Esophagus mucosa (tissue), 1 donor: ENCODE data around the gene PSMD1. TPM values are rescaled to one million over a fixed set of nuclear protein-coding genes. Genes with fewer than 3 reads are reported as not detected.
"Not testable (repeated sequence)": the region's sequence is repeated elsewhere in the genome, so short reads cannot be mapped to it uniquely, and the experiment has no call there.

Experiments
- ATAC-seq: fragments of 200-7000 bp; cut with Tn5 transposase; one replicate; pipeline ENCODE4 v1.9.1; 2020
- total RNA-seq: library from RNA; stranded (reverse); gene quantifications from one replicate; pipeline ENCODE4 v1.2.4, GENCODE V29; 2023
- donor health status: DM: yes; HTN: yes; CAD: no.

Gene PSMD1
- total RNA-seq, 1 donor from 2014 or later: 84.0 TPM

GRCh38 chr2:231058761-231059550, 2.3 kb downstream of the PSMD1 start:
- no peak for ATAC-seq

DNA sequence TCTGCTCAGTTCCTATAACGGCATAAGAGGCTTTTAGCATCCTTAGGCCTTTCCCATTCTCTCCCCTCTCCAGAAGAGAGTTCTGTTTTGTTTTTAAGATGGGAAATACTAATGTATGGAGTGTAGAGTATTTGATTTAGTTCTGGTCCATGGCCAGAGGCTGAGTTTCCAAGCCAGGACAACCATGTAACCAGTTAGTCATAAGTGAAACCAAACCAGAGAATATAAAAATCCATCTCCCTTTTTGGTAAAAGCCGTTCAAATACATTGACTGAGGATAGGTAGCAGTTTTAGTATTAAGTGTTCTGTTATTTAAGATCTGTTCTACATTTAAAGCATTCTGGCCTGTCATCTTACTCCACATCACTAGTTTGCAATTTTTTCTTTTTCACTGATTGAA, 3.1 kb downstream of the PSMD1 start:
- ATAC-seq: no peak

GRCh38 chr2:231062776-231063175, 6.1 kb downstream of the PSMD1 start:
- peak; percentile 80 for ATAC-seq

DNA sequence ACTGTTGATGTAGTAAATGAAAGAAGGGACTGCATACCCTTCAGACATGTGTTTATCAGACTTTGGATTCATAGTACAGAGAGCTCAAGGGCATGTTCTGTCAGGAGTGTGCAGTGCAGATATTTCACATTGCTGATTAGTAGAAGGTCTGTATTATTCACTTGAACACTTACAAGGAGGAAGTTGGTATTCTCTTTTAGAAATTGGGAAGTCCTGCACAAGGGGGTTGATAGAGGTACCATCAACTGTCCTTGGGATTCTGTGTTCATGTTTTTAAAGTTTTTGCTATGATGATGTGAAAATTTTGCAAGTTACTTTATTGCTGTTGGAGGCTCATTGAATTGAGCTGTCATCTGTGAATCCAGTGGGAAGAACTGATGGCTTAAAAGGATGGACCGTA, 6.7 kb downstream of the PSMD1 start:
- ATAC-seq: no peak

DNA sequence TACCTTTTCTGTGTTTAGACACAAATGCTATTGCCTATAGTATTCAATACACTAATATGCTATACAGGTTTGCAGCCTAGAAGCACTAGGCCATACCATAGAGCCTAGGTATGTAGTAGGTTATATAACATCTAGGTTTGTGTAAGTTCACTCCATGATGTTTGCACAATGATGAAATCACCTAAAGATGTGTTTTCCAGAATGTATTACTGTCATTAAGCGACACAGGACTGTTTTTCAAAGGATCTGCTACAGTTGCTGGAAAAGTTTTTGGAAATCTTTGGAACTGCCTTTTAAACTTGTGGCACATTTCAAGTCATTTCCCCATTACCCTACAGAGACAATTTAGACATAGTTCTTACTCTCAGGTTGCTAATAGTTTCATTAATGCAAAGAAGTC, 9.3 kb downstream of the PSMD1 start:
- ATAC-seq: no peak

- ATAC-seq: not testable (repeated sequence)
Observed at GRCh38 chr2:231067531-231067930, 10.9 kb downstream of the PSMD1 start.

- ATAC-seq: peak; percentile 47
Observed at GRCh38 chr2:231068525-231069222, 12.0 kb downstream of the PSMD1 start.

DNA sequence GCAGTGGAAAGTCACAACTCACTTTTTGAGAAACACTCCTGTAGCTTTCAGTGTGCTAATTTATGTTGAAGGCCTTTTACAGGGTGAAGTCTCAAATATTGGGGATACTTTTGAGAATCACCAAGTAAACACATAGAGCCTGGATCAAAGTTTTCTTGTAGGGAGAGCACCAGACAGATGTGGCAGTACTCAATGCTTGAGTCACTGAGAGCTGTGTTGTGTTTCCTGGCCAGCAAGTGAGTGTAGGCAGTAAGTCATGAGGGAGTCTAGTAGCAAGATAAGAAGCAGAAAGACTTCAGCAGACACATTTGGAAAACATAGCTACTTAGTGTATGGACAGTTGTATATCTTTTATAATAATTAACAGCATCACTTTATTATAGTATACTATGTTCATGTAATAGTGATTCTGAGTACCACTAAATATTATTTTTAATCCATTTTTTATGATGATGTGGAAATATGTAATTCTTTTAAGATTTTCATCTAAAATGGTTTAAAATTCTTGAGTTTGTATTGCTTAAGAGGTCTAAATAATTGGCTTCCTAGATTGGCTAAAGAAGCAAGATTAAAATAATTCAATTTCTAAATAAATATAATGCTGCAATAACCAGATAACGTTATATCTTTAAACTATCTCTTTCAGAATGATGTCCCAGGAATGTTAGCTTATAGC, 12.8 kb downstream of the PSMD1 start:
- ATAC-seq: no peak

DNA sequence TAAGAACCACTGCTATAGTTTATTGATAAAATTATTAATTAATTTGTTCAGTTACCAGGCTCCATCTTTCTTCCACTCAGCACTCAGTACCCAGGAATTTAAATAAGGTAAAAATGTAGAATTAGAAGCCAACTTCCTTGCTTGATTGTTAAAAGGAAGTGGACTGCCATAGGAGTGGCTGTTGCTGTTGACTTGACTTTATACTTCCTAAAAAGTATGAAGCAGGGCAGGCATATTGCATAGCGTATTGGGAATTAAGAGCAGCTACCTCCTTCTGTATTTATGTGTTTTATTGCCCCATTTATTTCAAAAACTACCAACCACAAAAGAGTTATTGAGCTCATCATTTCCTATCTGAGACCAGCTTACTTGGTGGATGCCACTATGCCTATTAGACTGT, 27.9 kb downstream of the PSMD1 start:
- ATAC-seq: no peak

GRCh38 chr2:231088754-231089153, 32.1 kb downstream of the PSMD1 start:
- ATAC-seq: no peak

DNA sequence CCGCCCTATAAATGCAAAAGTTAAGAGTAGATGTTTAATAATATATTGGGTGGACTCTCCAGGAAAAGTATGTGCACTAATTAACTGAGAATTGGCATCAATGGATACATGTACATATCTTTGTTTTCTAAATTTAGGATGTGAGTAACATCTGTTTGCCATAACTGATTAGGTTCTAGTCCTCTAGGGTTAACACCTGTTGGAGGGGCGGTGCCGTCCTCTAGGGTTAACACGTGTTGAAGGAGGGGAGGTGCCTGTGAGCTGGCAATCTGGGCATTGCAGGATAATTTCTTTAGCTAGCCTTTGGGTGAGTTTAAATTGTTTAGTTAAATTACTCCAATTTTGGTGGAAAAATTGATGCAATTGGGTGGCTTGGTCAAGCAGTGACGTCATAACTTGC, 37.3 kb downstream of the PSMD1 start:
- ATAC-seq: no peak

DNA sequence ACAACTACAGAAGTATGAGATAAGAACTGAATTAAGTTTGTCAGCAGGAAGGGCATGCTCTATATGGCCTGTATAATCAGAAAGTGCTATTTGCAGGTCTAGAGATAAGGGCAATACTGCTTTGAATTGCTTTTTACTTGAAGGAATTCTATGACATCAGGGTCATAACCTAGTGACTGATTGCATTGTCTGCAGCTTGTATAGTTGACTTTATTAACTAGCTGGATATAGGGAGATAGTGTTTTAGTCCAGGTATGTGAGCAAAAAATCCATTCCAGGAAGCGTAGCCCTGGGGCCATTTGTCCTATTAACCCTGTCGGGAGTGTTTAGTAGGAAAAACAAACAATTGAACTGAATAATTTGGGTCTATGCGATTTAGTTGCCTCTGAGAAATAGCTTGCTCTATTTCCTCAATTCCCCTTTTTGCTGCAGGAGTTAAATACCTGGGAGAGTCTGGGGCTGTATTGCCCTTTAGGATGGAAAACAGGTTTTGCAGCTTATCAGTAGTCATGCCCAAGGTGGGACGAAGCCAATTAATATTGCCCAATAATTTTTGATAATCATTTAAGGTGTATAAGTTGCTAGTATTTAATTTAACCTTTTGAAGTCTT, 38.2 kb downstream of the PSMD1 start:
- ATAC-seq: no peak

GRCh38 chr2:231099918-231100317, 43.3 kb downstream of the PSMD1 start:
- no peak for ATAC-seq

DNA sequence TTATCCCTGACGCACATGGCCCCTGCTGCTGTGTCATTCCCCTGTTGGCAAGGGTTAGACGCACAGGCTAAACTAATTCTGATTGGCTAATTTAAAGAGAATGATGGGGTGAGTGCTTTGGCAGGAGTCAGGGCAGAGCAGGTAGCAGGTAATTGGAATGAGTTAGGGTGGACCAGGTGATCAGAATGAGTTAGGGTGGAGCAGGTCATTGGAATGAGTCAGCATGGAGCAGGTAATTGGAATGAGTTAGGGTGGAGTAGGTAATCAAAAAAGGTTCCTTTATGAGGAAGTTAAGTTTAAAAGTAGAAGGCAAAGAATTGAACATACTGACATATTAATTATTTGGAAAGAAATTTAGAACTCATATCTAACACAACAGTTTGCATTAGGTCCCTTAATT, 43.7 kb downstream of the PSMD1 start:
- ATAC-seq: peak; percentile 53

DNA sequence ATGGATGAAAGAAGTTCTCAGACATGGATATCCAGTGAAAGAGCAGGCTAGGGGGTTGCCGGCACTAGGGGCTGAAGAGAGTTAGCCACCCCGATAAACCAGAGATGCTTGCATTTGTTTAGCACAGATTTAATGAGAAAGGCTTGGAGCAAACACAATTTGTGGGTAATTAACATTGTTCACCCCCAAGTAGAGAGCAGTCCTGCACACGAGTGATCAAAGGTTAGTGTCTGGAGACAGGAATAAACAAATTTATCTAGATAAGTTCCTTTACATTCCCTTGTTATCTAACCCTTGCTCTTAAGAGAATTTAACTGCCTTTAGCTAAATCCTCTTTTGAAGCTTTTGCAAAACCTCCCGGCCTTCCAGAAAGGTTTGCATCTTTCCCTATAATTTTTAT, 44.3 kb downstream of the PSMD1 start:
- no peak for ATAC-seq

- no peak for ATAC-seq
Observed at GRCh38 chr2:231102772-231103171, 46.1 kb downstream of the PSMD1 start.

- ATAC-seq: peak; percentile 72
Observed at GRCh38 chr2:231104115-231104713, 47.5 kb downstream of the PSMD1 start.

DNA sequence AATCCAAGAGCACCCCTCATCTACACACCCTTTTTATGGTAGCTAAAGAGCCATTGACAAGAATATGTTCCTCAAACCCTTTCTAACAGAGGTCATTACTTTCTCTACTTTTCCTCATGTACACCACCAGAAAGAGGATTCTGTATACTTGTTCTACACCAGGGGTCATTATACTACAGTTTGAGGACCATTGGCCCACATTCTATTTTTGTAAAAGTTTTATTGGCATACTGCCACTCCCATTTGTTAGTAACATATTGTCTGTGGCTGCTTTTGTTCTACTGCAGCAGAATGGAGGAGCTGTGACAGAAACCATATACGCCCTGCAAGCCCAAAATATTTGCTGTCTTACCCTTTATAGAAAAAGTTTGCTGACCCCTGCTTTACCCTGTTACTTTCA, 53.9 kb downstream of the PSMD1 start:
- ATAC-seq: no peak

DNA sequence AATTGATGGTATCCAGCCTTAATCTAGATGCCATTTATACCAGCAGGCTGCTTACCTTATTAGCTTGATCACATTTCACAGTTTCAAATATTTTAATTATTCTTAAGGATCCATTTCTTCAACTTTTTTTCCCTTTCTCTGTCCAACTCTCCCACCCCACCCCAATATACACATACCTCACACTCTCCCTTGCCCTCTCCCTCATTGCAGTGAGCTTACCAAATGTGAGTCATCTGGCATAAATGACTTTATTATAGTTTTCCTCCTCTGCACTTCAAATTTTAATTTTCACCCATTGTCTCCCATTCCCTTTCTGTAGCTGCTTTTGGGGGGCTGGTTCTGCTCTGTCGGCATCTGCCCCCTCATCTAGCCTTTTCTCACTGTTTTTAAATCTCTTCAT, 55.3 kb downstream of the PSMD1 start:
- ATAC-seq: no peak

DNA sequence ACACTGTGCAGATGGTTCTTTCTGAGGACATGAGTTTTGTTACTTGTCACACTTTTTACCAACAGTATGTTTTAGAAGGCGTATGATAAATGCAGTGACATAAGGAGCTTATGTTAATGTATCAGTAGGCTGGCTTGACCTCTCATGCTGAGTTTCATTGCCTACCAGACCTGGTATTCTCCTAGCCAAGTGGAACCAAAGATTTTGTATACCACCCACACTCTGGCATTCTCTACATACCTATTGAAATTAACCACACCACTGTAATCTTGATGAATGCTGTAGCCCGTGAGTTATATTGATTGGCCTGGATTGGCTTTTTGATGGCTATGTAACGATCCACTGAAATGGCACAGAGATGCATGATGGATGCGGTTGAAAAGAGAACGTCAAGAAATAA, 56.8 kb downstream of the PSMD1 start:
- ATAC-seq: no peak

- no peak for ATAC-seq
Observed at GRCh38 chr2:231115651-231116050, 59.0 kb downstream of the PSMD1 start.

GRCh38 chr2:231117148-231117547, 60.5 kb downstream of the PSMD1 start:
- ATAC-seq: no peak
